Spleen (tissue), 7 donors: Measurements from ENCODE around the gene MYCN.

Experiments
- POLR2A ChIP-seq, 3 donors: fragments of 450-650 bp; IDR thresholded peaks; one replicate each; pipeline ENCODE4 v1.5.1; 2017; ENCODE audit warnings: antibody characterized with exemption in 3 of 3, mild to moderate bottlenecking in 1 of 3
- POLR2AphosphoS5 ChIP-seq, 3 donors: sonication (generic); formaldehyde crosslinking; IDR thresholded peaks; one replicate each; pipeline ENCODE4 v1.5.1; 2017; ENCODE audit warnings: antibody characterized with exemption in 3 of 3
- TF ChIP-seq, protein P1 (sequence below), 11 experiments: fragments of 200-600 bp in 7 of 11; fragments of 450-650 bp in 4 of 11; sonication (generic) in 4 of 11; IDR thresholded peaks in 8 of 11; conservative IDR thresholded peaks in 3 of 11; 1 replicate in 7 of 11; 2 replicates in 4 of 11; pipeline versions ENCODE4 v1.4.0 to v1.8.0; 2016 to 2021; ENCODE audit warnings: antibody characterized with exemption in 11 of 11, inconsistent platforms in 4 of 11, mild to moderate bottlenecking in 1 of 11
- donor health status: DM: no; HTN: no; CAD: no; lungs with moderate emphysema.
- donor health status: DM: no; HTN: no; CAD: no.
- donor health status: DM: no; HTN: no; CAD: no.

- TF ChIP-seq, protein P1, sequence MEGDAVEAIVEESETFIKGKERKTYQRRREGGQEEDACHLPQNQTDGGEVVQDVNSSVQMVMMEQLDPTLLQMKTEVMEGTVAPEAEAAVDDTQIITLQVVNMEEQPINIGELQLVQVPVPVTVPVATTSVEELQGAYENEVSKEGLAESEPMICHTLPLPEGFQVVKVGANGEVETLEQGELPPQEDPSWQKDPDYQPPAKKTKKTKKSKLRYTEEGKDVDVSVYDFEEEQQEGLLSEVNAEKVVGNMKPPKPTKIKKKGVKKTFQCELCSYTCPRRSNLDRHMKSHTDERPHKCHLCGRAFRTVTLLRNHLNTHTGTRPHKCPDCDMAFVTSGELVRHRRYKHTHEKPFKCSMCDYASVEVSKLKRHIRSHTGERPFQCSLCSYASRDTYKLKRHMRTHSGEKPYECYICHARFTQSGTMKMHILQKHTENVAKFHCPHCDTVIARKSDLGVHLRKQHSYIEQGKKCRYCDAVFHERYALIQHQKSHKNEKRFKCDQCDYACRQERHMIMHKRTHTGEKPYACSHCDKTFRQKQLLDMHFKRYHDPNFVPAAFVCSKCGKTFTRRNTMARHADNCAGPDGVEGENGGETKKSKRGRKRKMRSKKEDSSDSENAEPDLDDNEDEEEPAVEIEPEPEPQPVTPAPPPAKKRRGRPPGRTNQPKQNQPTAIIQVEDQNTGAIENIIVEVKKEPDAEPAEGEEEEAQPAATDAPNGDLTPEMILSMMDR (IDR thresholded peaks at IDR 0.05 in 8 of 11, conservative IDR thresholded peaks at IDR 0.05 in 3 of 11): no peak
- TF ChIP-seq POLR2AphosphoS5 (IDR thresholded peaks at IDR 0.05) (no peak), POLR2A (IDR thresholded peaks at IDR 0.05) (no peak)
Observed at GRCh38 chr2:15920696-15921095, 19.7 kb upstream of the MYCN start.
